LNCAP (cell line): Measurements from ENCODE around the gene SLC26A6.
A peak's percentile ranks its signal among the peaks of the same experiment; 100 is the strongest.

Experiments
- CTCF ChIP-seq: fragments of 450-650 bp; IDR thresholded peaks from 2 replicates; pipeline ENCODE4 v1.5.1; 2017; ENCODE audit warnings: mild to moderate bottlenecking

The SLC26A6 gene

GRCh38 chr3:48656061-48656840, 21.0 kb upstream of the SLC26A6 start:
- 0 out of 2 replicates have a peak, but pooled peaks have one; percentile 16 for TF ChIP-seq CTCF

DNA sequence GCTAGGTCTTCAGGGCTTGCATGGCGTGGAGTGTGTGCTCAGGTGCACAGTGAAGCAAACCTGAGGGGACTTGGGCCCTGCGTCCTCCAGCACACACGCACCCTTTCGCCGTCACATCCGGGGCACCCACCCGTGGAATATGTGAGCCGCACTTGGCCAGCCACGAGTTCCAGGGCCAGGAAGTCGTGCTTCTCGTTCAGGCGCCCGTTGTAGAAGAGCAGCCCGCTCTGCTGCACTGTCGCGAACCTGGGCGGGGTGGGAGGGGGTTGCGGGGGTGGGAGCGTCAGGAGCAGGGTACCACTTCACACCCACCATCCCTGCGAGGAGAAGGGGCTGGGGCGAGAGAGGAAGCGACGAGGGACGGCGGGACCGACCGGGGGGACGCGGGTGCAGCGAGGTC, 20.3 kb upstream of the SLC26A6 start:
- no peak for TF ChIP-seq CTCF

DNA sequence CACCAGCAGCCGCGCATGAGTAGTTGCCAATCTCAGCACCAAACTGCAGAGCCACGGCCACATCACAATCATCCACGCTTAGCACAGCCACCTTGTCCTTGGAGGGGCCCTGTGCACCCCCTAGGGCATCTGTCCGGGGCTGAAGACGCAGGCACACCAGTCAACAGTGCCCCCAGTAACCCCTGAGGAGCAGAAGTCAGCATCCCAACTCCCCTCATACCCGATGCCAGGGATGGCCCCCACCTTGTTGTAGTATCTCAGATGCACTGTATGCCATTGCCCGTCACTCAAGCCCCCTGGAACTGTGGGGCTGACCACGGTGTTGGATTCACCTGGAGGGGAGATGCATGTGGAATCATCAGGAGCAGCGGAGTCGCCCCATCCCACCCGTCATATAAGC, 19.8 kb upstream of the SLC26A6 start:
- TF ChIP-seq CTCF, result no peak

DNA sequence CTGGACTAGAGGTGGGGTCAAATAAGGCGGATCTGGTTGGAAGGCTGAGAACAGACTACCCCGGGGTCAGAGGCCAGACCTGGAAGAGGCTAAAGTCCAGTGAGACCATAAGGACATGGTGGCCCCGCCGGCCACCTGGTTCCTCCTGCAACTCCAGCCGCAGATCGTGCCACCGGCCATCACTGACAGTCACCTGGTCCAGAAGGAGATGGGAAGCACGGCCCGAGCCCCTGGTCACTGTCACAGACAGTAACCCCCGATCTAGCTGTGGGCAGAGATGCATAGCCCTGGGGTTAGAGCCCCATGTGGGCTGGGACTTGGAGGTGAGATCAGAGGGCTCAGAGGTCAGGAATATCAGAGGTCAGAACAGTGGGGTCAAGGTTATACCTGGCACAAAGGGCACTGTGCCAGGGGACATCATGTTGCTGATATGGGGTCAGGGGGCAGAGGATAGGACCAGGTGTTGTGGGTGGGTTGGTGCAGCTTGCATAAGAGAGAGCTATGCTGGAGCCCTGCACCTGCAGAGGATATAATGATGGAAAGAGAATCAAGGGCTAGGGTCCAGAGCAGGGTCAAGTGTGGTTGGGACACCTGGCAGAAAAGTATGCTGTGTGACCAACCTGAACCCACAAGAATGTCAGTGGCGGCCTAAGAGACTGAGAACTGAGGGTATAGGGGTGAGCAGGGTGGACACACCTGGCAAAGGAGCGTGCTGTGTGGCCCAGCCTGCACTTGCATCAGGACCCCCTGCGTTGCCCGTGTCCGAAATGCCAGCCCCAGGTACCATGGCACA, 17.9 kb upstream of the SLC26A6 start:
- TF ChIP-seq CTCF, result no peak

GRCh38 chr3:48651771-48652170, 16.5 kb upstream of the SLC26A6 start:
- no peak for TF ChIP-seq CTCF

GRCh38 chr3:48650723-48651122, 15.5 kb upstream of the SLC26A6 start:
- no peak for TF ChIP-seq CTCF

- no peak for TF ChIP-seq CTCF
Measured at GRCh38 chr3:48648188-48648850, 13.1 kb upstream of the SLC26A6 start.
